Measurements from ENCODE around the gene CMKLR1.

- TF ChIP-seq CTCF (IDR thresholded peaks at IDR 0.05; ENCODE audit: borderline replicate concordance, extremely low read depth, low read length, poor library complexity, severe bottlenecking), result no peak
- no peak for TF ChIP-seq EZH2 (IDR thresholded peaks at IDR 0.05; ENCODE audit: borderline replicate concordance, low read depth, low read length, severe bottlenecking)
Observed at GRCh38 chr12:108287227-108287626, 51.9 kb downstream of the CMKLR1 start.

Measured in DND-41 (cell line).